Small intestine (tissue), 7 donors: ENCODE measurements around the gene CREB5. TPM values are rescaled to one million over a fixed set of nuclear protein-coding genes. Genes with fewer than 3 reads are reported as not detected.
A peak's percentile ranks its signal among the peaks of the same experiment; 100 is the strongest.

Source experiments
- DNase-seq, 2 donors: peaks; one replicate each; pipeline versions ENCODE4 v3.0.0 to v3.0.0-alpha.2; 2013
- FAIRE-seq: peaks from 2 replicates; lab custom pipeline; 2012; peaks lifted over from hg19 to GRCh38; lab: Jason Lieb, UNC
- H3K27ac ChIP-seq, 3 donors: one replicate each; pipeline ENCODE4 v1.5.1; 2013; ENCODE audit warnings: low read length in 2 of 3, mild to moderate bottlenecking in 2 of 3, control low read depth in 1 of 3, inconsistent platforms in 1 of 3, low read depth in 1 of 3, moderate library complexity in 1 of 3
- H3K27me3 ChIP-seq, 3 donors: one replicate each; pipeline ENCODE4 v1.6.1; 2013; ENCODE audit warnings: low read length in 3 of 3, inconsistent platforms in 1 of 3; ENCODE audit not compliant: control insufficient read depth in 3 of 3, insufficient read depth in 3 of 3
- H3K36me3 ChIP-seq, 3 donors: one replicate each; pipeline ENCODE4 v1.6.1; 2013; ENCODE audit warnings: low read length in 3 of 3, inconsistent platforms in 1 of 3, low read depth in 1 of 3, mild to moderate bottlenecking in 1 of 3, moderate library complexity in 1 of 3; ENCODE audit not compliant: control insufficient read depth in 3 of 3, insufficient read depth in 2 of 3
- H3K4me1 ChIP-seq, 3 donors: one replicate each; pipeline ENCODE4 v1.6.1; 2013; ENCODE audit warnings: low read length in 2 of 3, inconsistent platforms in 1 of 3, low read depth in 1 of 3, mild to moderate bottlenecking in 1 of 3, moderate library complexity in 1 of 3; ENCODE audit not compliant: control insufficient read depth in 3 of 3, insufficient read depth in 2 of 3
- H3K4me3 ChIP-seq, 3 donors: one replicate each; pipeline ENCODE4 v1.5.1; 2013; ENCODE audit warnings: low read length in 3 of 3, control low read depth in 1 of 3, inconsistent platforms in 1 of 3, low read depth in 1 of 3, mild to moderate bottlenecking in 1 of 3, moderate library complexity in 1 of 3
- H3K9me3 ChIP-seq, 2 donors: one replicate each; pipeline ENCODE4 v1.6.1; 2013; ENCODE audit warnings: low read depth in 1 of 2, low read length in 1 of 2; ENCODE audit not compliant: control insufficient read depth in 2 of 2, insufficient read depth in 1 of 2
- WGBS, 3 donors: extraction: QIAGEN DNeasy Blood & Tissue Kit; methylation state at CpG; one replicate each; pipeline ENCODE4 v1.1.7; 2013; 5-methylcytosine and 5-hydroxymethylcytosine counted together
- polyA plus RNA-seq, 4 donors: library from polyadenylated mRNA; stranded (reverse) in 3 of 4; unstranded in 1 of 4; fragments of 200-250 nt in 3 of 4; fragments of 120-200 nt in 1 of 4; gene quantifications; one replicate each; pipeline versions ENCODE4 v1.2.1 to v1.2.3, GENCODE V29; 2013
- donor health status: healthy with polysubstance abuse.
- donor health status: control.
- donor health status: control.
- donor health status: Bipolar disorder and iron deficiency.
- donor health status: healthy.

CREB5 gene
- polyA plus RNA-seq, 4 donors, result 0.27 to 3.0 (median 1.8) TPM; not detected in 1

DNA sequence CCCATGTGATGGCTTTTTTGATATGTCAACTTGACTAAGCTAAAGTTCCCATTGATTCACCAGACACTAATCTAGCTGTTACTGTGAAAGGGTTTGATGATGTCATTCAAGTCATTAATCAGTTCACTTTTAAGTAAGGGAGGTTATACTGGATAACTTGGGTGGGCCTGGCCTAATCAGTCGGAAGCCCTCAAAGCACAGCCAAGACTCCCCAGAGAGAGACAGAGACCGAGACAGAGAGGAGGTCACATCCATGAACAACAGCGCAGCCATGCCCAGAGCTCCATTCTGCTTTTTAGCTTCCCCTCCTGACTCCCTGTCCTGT lies 442.4 kb downstream of the CREB5 start:
- no peak for FAIRE-seq
- Histone ChIP-seq H3K27ac (no peak overlapping the region), H3K36me3 (no peaks in the 10 kb centered on the region), H3K4me1 (peaks cover 0 to 6% (median 0%) of the 10 kb centered on the region in 3 donors), H3K27me3 (peaks cover 0 to 20% (median 5%) of the 10 kb centered on the region in 3 donors), H3K9me3 (no peaks in the 10 kb centered on the region), H3K4me3 (no peak overlapping the region)
- WGBS, 3 donors, result 93 to 96% (median 95%) methylated on average over 3 of the region's 3 CpGs
- no peak for DNase-seq

DNA sequence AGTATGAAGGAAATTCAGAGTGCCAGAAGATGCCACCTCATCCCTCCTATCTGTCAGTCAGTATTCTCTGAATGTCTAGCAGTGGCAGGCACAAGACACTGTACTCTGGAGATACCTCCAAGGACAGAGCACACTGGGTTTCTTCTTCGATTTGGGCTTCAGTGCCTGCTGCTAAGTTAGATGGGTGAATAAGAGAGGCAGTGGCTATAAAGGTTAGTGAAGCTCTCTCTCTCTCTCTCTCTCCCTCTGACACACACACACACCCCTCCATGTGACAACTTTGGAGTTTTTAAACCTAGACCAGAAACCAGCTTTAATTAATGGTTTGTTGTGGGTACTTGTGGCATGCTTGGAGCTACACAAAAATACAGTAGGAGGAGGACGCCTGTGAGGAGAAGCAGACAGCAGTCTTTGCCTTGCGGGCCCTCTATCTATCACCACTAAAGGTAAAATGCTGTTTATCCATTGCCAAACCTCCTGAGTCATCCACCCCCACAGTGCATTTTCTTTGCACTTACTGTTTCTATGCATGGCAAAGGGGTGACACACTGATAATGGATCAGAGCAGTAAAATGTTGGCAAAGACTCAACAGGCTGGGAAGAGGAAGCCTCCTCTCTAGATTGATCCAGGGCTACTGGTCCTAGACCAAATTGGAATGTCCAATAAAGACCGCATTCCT lies 443.4 kb downstream of the CREB5 start:
- Histone ChIP-seq H3K36me3 (no peaks in the 10 kb centered on the region), H3K4me1 (peaks cover 0 to 6% (median 0%) of the 10 kb centered on the region in 3 donors), H3K27ac (no peak overlapping the region), H3K4me3 (no peak overlapping the region), H3K27me3 (peaks cover 0 to 20% (median 5%) of the 10 kb centered on the region in 3 donors), H3K9me3 (no peaks in the 10 kb centered on the region)
- no peak for FAIRE-seq
- DNase-seq, result peak; percentile 1 to 32
- WGBS, 3 donors, result 44 to 79% (median 55%) methylated on average over 4 of the region's 4 CpGs

DNA sequence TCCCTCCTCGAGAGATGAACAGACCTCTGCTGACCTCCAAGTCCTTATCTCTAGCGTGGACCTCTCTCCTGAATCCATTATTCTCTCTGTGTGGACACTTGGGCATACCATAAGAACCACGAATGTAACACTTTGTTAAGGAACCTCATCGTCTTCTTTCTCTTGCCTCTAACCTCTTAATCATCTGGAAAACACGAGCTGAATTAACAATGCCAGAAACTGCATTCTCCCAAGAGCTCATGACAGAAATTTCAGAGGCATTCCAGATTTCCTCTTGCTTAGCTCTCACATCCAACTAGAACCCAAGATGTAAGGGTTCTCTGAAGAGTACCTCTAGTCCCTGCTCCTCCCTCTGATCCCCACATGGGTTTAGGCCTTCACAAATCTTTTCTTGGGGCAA lies 444.3 kb downstream of the CREB5 start:
- Histone ChIP-seq H3K36me3 (no peaks in the 10 kb centered on the region), H3K4me3 (no peak overlapping the region), H3K4me1 (peaks cover 0 to 6% (median 0%) of the 10 kb centered on the region in 3 donors), H3K9me3 (no peaks in the 10 kb centered on the region), H3K27me3 (peaks cover 0 to 20% (median 5%) of the 10 kb centered on the region in 3 donors), H3K27ac (no peak overlapping the region)
- FAIRE-seq, result no peak
- 72 to 78% (median 75%) methylated on average over 5 of the region's 5 CpGs for WGBS, 3 donors
- no peak for DNase-seq

DNA sequence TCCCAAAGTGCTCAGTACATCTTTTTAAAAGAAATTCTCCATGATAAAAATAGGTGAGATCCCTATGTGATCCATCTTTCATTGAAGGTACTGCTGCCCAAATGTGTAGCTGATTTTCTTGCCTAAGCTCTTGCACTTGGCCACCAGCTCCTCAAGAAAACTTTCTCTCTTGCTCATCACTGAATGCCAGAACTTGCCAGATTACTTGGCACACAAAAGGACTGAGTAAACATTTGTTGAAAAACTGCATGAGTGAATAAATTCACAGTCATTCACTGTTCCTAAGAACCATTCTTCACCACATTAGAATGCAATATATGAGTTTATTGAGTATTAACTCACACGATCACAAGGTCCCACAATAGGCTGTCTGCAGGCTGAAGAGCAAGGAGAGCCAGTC lies 445.9 kb downstream of the CREB5 start:
- H3K27me3 ChIP-seq, result peaks cover 0 to 16% (median 5%) of the 10 kb centered on the region in 3 donors
- no peaks in the 10 kb centered on the region for H3K9me3 ChIP-seq
- H3K36me3 ChIP-seq, result no peaks in the 10 kb centered on the region
- 33 to 65% (median 54%) methylated on average over 1 of the region's 1 CpG for WGBS, 3 donors
- FAIRE-seq (no peak), DNase-seq (no peak)
- H3K4me1 ChIP-seq, result peaks cover 0 to 6% (median 0%) of the 10 kb centered on the region in 3 donors
- H3K4me3 ChIP-seq, result no peak overlapping the region
- no peak overlapping the region for H3K27ac ChIP-seq

DNA sequence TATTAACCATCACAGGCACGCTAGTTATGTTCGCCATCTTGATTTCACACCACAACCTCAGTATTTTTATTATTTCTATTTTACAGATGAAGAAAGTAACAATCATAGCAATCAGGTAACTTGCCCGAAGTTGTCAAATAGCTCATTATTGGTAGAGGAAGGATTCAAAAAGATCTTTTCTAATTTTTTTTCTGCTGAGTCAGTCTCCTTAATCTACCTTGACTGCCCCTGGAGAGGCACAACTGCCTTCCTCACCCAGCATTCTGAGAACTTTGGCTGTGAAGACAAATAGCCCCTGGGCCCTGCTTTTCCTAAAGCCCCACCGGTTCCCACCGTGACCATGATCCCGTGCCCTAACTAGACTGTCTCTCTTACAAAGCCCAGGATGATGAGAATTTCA lies 446.6 kb downstream of the CREB5 start:
- H3K27me3 ChIP-seq, result peaks cover 0 to 13% (median 5%) of the 10 kb centered on the region in 3 donors
- no peaks in the 10 kb centered on the region for H3K9me3 ChIP-seq
- DNase-seq, result no peak
- no peak overlapping the region for H3K4me3 ChIP-seq
- H3K4me1 ChIP-seq, result peaks cover 0 to 2% (median 0%) of the 10 kb centered on the region in 3 donors
- FAIRE-seq, result no peak
- WGBS, 3 donors, result 89 to 91% (median 89%) methylated on average over 6 of the region's 6 CpGs
- H3K36me3 ChIP-seq, result no peaks in the 10 kb centered on the region
- no peak overlapping the region for H3K27ac ChIP-seq

DNA sequence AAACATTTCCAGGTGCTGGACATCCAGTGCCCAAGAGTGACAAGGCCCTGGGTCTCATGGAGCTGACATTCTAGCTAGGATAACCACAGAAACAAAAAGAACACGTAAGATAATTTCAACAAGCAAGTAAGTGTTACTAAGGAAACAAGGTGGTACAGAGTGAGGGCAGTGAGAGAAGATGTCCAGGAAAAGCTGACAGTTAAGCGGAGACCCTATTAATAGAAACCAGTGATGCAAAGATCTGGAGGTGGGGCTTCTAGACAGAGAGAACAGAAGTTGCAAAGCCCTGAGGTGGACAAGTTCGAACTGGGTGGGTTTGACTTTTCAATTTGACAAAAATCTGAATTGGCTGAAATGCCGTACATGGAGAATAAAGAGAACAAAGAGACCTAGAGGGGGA lies 449.5 kb downstream of the CREB5 start:
- Histone ChIP-seq H3K27me3 (peaks cover 0 to 11% (median 2%) of the 10 kb centered on the region in 3 donors), H3K36me3 (no peaks in the 10 kb centered on the region), H3K4me1 (no peaks in the 10 kb centered on the region), H3K9me3 (no peaks in the 10 kb centered on the region), H3K4me3 (no peak overlapping the region), H3K27ac (no peak overlapping the region)
- FAIRE-seq (no peak), DNase-seq (no peak)
- 83 to 93% (median 91%) methylated on average over 4 of the region's 4 CpGs for WGBS, 3 donors

DNA sequence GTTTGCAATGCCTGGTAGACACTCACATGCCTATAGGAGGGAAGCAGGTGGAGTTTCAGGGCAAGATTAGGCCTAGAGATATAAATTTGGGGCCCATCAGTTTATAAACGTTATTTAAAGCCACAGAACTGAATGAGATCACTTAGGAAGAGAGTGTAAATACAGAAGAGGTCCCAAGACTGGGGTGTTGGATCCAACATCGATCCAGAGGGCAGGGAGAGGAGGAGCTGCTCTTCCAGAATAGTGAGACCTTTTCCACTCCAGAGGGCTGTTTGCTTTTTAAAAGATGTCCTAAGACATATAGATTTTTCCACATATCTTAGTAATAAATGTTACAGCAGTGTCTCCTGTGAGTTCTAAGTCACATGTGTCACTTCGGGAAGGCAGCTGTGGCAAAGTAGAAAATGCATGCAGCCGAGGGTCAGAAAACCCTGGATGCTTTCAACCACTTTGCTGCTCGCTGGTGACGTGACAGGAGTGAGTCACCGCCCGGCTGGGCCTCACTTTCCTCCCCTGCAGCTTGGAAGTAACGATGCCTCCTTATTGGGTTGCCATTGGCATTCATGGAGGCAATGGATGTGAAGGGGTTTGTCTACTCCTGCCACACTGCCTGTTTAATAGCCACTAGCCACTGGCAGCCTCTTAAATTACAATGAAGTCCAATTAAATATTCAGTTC lies 450.4 kb downstream of the CREB5 start:
- no peak for FAIRE-seq
- Histone ChIP-seq H3K27me3 (peaks cover 0 to 11% (median 2%) of the 10 kb centered on the region in 3 donors), H3K27ac (no peak overlapping the region), H3K36me3 (no peaks in the 10 kb centered on the region), H3K9me3 (no peaks in the 10 kb centered on the region), H3K4me1 (no peaks in the 10 kb centered on the region), H3K4me3 (no peak overlapping the region)
- WGBS, 3 donors, result 66 to 72% (median 67%) methylated on average over 9 of the region's 9 CpGs
- no peak for DNase-seq

DNA sequence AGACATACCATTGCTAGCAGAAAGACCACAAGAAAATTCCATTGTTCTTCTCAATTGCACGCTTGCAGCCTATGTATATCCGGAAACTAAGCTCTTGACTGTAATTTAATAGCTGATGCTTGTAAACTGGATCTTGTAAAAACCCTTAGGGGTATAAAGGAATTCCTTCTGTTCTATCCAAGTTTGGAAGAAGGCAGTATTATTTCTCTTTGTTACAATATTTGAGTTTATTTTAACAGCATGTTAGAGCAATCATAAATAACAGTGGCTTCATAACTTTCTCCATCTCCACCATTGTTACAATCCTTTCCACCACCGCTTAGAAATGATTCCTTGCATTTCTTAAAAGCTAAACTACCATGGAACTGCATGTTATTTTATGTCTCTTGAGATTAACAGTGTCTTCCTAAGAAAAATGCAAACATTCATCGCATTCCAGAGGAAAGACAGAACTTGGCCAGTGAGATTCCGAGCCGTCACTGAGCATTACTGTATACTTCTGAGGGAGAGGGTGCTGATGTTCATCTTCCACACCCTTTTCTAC lies 453.4 kb downstream of the CREB5 start:
- Histone ChIP-seq H3K27ac (peak overlapping the region in 1 of 3 donors; percentile 18), H3K9me3 (no peaks in the 10 kb centered on the region), H3K4me1 (no peaks in the 10 kb centered on the region), H3K4me3 (no peak overlapping the region), H3K36me3 (no peaks in the 10 kb centered on the region), H3K27me3 (peaks cover 0 to 11% (median 2%) of the 10 kb centered on the region in 3 donors)
- no peak for DNase-seq
- WGBS, 3 donors, result 74 to 87% (median 87%) methylated on average over 6 of the region's 6 CpGs
- no peak for FAIRE-seq
